HG03097 (cell line): ENCODE measurements around the gene PDCL2.
"Not testable (repeated sequence)": the region's sequence is repeated elsewhere in the genome, so short reads cannot be mapped to it uniquely, and the experiment has no call there.

Experiments
- ATAC-seq: cut with Tn5 transposase; IDR thresholded peaks from one replicate; pipeline ENCODE4 v1.9.1; 2021; ENCODE audit not compliant: unreplicated experiment, low FRiP score

Gene PDCL2

GRCh38 chr4:55598641-55599040, 6.6 kb upstream of the PDCL2 start:
- no peak for ATAC-seq

GRCh38 chr4:55588160-55588559, 3.9 kb downstream of the PDCL2 start:
- ATAC-seq: no peak

- ATAC-seq: not testable (repeated sequence)
These were observed 9.3 kb downstream of the PDCL2 start for GRCh38 chr4:55582773-55583172.

DNA sequence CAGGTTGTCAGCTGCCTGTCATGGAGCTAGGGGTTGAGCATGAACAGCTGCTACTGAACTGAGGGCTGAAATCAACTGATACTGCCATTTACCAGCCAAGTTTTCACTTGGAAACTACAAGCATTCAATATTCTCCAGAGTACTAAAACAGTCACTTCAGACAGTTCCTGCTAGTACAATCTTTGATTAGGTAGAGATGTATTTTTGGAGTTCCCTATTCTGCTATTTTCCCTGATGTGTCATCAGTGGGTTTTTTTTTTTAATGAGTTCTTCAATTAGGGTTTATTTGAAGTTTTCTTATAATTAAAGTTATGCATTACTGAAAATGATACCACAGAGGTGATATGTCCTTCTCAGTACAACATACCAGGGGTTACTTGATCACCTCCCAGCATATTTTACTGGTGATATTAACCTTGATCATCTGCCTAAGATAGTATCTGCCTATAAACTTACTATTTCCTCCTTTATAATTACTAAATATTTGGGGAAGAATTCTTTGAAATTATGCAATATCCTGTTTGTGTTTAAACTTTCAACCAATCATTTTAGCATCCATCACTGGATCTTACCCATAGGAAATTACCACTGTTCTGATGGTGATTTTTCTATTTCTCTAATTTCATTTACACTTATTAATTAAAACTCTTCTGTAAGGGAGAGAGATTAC, 13.6 kb downstream of the PDCL2 start:
- no peak for ATAC-seq

GRCh38 chr4:55575513-55575912, 16.5 kb downstream of the PDCL2 start:
- no peak for ATAC-seq

DNA sequence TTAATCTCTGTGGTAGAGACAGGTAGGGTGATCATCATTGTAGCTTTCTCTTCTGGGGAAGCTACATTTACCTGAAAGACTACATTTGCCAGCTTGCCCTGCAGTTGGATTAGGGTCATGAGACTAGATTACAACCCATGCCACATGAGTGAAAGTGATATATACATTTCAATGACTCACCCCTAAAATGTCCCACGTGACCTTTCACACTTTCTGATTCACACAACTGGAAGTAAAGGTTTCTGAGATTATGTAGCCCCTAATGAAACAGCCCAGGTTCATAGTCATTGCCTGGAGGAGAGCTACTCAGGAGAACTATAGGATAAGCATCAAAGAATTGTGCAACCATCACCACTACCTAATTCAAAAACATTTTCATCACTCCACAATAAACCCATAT, 17.8 kb downstream of the PDCL2 start:
- no peak for ATAC-seq

DNA sequence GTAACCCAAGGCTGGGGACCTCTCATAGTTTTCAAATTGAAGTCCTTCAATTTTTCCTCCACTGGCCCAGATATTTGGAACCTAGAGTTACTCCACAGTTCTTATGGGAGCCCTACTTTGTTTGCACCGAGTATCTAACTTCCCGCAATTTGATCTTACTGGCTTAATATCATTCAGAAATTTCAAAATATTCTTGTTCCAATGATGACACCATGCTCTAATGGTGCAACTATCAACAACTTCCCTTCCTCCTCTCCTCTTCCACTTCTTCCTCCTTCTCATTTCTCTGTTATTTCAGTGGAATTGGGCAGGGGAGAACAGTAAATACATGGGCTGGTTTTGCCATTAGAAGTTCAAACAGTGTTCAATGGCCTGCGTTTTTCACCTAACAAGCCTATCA, 20.2 kb downstream of the PDCL2 start:
- no peak for ATAC-seq

- ATAC-seq: no peak
These were observed 23.0 kb downstream of the PDCL2 start for GRCh38 chr4:55568905-55569504.

- ATAC-seq: peak; percentile 95
These were observed 30.2 kb downstream of the PDCL2 start for GRCh38 chr4:55561889-55562288.

DNA sequence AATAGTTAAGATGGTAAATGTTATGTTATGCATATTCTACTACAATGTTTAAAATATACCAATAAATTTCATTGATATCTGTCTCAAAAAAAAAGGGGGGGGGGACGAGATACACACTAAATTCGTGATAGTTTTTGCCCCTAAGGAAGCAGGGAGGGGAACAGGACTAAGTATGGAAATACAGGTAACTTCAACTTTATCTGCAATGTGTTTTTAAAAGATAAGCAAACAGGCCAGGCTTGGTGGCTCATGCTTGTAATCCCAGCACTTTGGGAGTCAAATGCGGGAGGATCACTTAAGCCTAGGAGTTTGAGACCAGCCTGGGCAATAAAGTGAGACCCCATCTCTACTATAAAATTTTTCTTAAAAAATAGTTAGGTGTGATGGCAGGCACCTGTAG, 31.9 kb downstream of the PDCL2 start:
- ATAC-seq: no peak

GRCh38 chr4:55554453-55555030, 37.5 kb downstream of the PDCL2 start:
- ATAC-seq: no peak

GRCh38 chr4:55553441-55554201, 38.4 kb downstream of the PDCL2 start:
- no peak for ATAC-seq

- ATAC-seq: not testable (repeated sequence)
These were observed 40.1 kb downstream of the PDCL2 start for GRCh38 chr4:55551964-55552363.

DNA sequence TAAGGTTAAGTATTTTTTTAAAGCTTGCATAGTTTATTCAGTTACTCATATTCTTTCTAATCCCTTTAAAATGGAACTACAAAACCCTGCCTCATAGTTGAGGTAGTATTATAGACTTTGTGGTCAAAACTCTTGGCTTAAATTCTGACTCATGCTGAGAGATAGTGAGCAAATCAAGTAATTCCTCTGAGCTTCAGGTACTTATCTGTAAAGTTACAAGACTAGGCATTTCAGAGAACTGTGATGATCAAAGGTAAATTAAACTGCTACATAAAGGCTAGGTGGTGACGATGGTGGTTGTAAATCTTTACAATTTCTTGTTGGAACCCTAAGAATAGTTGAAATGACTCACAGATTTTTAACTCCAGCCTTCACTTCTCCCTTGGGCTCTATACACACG, 42.2 kb downstream of the PDCL2 start:
- ATAC-seq: no peak

DNA sequence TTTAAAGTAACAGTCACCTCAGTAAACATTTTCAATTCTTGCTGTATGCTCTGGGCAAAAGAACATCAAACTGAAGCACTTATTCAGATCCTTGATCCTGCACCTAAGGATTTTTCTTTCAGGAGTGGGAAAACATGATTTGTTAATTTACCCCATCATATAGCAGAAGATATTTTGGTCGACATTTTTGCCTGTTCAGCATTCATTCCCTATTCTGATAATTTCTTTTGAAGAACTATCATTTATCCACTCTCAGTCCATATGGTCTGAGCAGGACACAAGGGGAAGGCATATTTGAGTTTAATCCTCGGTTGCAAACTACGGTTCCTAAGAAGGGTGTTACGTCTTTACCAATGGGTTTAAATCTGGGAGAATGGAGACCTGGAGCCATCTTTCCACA, 44.1 kb downstream of the PDCL2 start:
- no peak for ATAC-seq

DNA sequence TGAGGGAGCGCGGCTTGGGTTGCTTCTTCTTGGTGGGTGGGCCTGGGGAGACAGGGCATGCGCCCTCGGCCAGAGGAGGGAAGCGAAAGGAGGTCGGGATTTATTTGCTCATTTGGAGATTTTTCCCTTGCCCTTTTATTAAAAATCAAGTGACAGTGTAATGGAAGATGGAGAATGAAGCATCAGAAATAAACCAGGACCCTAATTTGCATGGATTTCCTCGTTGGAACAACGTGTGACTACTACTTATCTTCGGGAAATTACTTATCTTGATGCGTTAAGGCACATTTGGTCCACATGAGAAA, 44.6 kb downstream of the PDCL2 start:
- ATAC-seq: no peak

DNA sequence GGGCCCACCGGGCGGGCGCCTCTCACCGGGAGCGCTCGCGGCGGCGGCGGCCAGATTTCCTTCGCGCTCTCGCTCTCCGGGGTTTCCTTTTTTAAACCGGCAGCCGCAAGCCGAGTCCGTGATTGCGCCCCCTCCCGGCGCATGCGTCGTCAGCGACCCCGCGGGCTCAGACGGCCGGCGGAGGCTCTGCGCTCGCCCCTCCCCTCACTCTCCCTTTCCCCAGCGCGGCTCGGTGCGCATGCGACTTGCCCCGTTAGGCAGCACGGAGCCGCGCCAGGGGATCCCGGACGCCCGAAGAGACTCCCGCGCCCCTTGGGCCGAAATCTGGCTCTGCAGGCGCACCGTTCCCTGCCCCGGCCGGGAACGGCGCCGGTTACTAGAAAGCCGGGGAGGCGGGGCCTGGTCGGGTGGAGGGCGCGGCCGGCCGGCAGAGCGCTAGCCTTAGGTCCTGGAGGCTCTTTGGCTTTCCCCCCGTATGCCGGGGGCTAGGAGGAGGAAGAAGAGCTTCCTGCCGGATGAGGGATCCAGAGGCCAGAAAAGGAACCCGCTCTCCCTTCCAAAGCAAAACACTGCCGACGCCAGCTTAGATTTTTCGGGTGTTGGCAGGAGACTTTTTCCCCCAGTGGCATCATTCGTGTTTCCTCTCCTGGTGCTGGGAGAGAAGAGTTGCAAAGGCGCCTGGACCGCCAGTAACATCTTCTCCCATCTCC, 45.1 kb downstream of the PDCL2 start, which contains the start of gene CLOCK:
Gene CLOCK, minus strand, starts transcription at position 154 of the 710 bp plus-strand sequence. CDS start 64,124 bp downstream, outside the sequence.
- ATAC-seq: peak; percentile 69

DNA sequence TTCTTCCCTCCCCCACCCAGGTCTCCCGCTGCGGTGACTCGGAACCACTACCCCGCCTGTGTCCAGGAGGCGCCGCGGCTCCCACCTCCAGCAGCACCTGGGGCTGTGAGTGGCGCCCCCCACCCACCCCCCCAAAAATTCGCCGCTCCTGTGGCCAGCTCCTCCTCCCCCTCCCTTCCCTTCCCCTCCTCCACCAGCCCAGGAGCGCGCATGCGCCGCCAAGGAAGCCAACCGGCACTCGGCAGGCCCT, 45.6 kb downstream of the PDCL2 start:
- ATAC-seq: peak; percentile 40

- ATAC-seq: peak; percentile 47
These were observed 46.2 kb downstream of the PDCL2 start for GRCh38 chr4:55545641-55546505.

GRCh38 chr4:55545151-55545550, 46.9 kb downstream of the PDCL2 start:
- no peak for ATAC-seq
